Renal cortical epithelial cell (primary cell): Measurements from ENCODE around the gene GRB2. TPM values are rescaled to one million over a fixed set of nuclear protein-coding genes. Genes with fewer than 3 reads are reported as not detected.
"Not testable (repeated sequence)": the region's sequence is repeated elsewhere in the genome, so short reads cannot be mapped to it uniquely, and the experiment has no call there.

Source experiments
- DNase-seq: peaks from one replicate; pipeline ENCODE4 v3.0.0-alpha.2; 2011; ENCODE audit warnings: low read depth
- total RNA-seq: library from RNA; depleted of rRNA; stranded (reverse); fragments of >200 nt; gene quantifications from 2 replicates; pipeline ENCODE4 v1.2.3, GENCODE V29; 2014

The GRB2 gene
- total RNA-seq, 1 donor from 2014 or later: 110 TPM

DNA sequence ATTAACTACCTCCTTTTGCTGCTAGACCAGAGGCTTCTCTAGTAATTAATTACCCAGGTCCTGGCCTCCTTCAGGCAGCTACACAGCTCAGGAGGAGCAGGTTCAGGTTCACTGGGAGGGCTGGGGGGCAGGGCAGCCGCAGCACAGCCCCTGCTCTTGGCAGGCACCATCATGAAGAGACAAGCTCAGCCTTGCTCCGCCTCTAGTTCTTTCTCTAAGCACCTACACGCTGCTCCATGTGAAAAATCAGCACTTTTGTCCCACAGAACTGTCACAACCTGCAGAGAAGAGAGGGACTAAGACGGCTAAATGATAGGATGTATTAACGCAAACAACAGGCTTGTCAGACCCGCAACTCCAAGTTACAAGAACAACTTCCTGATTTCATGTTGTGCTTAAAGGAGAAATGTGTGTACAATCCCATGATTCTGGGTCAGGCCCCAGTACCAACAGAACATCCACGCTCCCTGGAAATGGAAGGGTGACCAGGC is 53.4 kb downstream of the GRB2 start:
- DNase-seq: peak; percentile 88

DNA sequence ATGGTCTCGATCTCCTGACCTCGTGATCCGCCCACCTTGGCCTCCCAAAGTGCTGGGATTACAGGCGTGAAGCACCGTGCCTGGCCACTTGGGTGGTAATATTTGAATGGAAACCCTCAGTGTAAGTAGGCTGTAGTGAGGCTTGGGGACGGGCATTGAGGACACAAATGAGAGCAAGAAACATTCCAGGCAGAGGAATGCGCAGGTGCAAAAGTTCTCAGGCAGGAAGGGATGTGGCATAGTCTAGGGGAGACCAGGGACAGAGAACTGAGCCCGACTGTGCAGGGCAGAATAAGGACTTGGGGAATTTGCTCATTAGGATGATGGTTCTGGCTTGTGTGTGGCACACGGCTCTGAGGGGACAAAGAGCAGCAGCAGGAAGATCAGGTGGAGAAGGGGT is 54.8 kb downstream of the GRB2 start:
- peak; percentile 16 for DNase-seq

DNA sequence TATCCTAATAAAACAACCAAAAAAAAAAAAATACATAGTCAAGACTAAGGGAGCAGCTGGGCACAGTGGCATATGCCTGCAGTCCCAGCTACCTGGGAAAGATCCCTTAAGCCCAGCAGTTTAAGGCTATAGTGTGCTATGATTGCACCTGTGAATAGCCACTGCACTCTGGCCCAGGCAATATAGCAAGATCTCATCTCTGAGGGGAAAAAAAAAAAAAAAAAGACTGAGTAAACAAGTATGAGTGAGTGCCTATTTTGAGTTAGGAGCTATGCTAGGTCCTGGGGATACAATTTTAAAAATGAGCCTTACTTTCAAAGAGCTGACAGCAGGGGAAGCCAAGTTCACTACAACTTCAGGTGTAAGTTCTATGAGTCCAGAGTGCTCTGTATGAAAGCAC is 55.4 kb downstream of the GRB2 start:
- DNase-seq: no peak

DNA sequence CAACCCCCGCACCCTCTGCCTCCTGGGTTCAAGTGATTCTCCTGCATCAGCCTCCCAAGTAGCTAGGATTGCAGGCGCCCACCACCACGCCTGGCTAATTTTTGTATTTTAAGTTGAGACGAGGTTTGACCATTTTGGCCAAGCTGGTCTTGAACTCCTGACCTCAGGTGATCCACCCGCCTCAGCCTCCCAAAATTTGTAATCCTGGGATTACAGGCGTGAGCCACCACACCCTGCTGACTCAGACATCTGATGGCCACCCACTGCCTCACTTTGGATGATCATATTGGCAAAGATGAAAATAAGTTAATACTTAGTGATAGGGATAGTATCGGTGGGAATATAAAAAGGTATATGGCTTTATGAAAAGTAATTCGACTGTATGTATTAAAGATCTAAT is 55.9 kb downstream of the GRB2 start:
- DNase-seq: no peak

DNA sequence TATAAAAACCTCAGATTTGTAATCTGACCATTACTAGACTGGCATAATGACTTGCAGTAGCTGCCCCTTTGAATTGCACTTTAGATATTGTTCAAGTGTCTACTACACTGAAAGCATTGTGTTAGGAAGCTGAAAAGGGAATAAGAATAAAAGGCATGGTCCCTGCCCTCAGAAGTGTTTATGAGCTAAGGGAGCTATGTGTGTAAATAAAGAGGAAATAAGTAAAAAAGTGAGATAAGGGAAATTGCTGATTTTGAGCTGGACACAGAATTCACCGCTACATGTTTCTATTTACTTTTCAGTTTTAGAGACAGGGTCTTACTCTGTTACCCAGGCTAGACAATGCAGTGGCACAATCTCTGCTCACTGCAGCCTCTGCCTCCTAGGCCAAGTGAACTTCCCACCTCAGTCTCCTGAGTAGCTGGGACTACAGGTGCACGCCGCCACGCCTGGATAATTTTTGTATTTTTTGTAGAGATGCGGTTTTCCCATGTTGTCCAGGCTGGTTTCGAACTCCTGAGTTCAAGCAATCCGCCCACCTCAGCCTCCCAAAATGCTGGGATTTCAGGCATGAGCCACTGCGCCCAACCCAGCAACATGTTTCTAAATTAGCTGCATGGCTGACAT is 57.0 kb downstream of the GRB2 start:
- DNase-seq: no peak

DNA sequence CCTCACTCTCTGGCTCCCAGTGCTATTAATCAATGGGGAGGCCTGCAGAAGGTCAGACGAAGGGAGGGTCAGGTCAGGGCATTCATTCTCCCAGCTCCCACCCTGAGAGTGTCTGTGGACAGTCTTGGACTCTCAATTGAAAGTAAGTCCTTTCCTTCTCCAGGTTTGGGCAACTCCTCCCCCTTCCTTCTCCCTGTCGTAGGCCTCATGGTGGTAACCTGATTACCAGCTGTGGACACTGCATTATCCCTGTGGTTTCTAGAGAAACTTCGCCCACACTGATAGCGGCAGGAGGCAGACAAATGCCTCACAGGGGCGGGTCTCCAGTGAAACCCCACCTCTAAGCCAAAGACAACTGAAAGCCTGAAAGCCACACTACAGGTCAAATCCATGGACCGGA is 58.6 kb downstream of the GRB2 start:
- DNase-seq: peak; percentile 19

DNA sequence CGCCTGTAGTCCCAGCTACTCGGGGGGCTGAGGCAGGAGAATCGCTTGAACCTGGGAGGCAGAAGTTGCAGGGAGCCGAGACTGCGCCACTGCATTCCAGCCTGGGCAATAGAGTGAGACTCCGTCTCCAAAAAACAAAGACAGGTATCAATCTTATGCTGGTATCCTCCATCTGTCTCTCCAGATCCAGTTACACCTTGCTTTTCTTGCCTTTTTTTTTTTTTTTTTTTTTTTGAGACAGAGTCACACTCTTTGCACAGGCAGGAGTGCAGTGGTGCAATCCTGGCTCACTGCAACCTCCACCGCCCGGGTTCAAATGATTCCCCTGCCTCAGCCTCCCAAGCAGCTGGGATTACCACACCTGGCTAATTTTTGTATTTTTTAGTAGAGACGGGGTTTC is 59.1 kb downstream of the GRB2 start:
- DNase-seq: not testable (repeated sequence)

DNA sequence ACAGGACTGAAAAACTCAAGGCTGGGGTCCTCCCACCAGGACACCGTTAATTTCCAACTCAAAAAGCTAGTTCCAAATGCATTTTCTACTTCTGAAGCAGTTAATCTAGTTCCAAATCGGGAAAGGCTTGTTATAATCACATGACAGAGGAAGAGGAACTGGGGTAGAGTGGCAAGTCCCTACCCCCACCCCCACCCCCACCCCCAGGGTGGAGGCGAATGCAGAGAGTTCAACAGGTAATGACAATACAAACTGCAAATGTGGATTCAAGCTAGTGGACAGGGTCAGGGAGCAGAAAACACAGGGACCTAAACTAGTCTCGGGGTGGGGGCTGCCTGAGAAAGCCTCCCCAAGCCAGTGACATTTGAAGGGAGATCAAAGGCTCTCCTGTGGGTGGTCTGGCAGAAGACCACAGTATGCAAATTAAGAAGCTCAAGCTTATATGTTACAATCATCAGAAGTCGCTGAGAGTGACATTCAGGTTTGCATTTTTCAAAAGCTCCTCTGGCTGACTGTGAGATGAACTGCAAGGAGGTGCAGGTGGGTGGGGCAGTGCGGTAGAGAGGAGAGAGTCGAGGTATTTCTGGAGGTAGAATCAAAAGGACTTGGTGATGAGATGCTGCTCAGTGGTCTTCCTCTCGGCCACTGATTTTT is 59.8 kb downstream of the GRB2 start:
- no peak for DNase-seq

DNA sequence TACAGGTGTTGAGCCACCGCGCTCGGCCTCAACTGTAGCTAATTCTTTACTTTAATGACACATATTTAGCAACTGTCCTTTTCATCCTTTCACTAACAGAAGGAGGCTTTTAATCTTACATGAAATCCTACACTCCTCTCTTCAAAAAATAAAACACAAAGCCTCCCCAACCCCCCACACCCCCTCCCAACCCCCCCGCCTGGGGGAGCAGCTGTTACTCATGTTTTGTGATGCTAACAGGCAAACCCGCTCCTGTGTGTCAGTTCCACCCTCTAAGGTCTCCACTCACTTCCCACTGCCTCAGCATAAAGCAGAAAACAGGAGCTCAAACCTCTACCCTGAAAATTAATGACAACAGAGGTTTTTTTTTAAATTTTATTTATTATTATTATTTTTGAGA is 60.8 kb downstream of the GRB2 start:
- DNase-seq: no peak

DNA sequence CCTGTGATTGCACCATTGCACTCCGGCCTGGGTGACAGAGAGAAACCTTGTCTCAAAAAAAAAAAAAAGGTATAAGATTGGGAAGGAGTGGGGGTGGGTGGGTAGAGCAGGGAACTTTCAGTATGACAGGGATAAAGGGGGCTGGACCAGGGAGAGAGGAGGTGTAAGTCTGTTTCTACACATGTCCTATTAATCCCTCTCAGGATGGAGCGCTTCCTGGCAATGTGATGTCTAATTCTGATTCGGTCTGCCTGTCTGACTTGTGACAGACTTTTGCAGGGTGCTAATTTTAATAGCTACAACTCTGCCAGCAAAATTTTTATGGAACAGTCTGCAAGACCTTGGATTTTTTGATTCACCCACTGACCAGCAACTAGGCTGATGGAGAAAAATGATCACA is 62.5 kb downstream of the GRB2 start:
- no peak for DNase-seq

DNA sequence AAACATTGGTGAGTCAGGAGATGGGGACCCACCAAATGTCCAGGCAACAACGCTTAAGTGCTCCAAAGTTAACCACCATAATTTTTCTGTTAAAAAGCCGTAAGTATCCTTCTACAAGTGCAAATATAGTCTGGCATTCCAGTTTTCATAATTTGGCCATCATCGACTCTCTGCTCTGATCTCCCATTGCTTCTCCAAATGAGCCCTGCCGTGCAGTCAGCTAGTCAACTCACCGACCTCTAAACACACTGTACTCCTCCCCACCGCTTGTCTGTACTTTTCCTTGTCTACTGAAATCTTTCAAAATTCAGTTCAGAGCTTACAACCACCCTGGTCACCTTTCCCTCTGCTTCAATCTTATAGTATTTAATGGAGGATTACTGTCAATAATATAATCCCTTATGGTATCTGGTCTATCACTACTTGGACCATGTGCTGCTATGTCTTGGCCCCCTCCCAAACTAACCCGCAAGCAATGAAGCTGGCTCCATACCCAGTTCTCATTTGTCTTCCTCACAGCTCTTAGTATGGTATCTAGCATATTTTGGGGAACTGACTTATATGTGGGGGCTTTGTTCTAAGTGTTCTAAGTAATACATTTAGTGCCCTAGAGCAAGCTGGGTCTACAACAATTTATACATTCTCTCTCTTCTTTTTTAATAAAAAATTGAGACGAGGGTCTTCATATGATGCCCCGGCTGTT is 63.5 kb downstream of the GRB2 start:
- no peak for DNase-seq

DNA sequence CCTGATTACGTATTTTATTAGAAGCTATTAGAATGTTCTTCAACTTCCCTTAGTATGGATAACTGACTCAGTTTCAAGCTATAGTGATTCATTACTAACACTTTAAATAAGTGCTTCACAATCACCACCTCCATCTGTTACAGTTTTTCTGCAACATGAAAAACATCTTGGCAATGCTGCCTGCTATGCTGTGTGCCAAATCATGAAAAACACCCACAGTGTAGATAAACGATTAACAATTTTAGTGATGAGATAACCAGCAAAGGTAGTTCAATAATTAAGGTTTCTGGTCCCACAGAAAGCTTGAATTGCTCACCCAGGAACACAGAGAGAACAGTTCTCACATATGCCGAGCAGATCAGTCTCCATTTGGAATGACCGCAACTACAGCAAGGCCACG is 64.8 kb downstream of the GRB2 start:
- DNase-seq: peak; percentile 28

DNA sequence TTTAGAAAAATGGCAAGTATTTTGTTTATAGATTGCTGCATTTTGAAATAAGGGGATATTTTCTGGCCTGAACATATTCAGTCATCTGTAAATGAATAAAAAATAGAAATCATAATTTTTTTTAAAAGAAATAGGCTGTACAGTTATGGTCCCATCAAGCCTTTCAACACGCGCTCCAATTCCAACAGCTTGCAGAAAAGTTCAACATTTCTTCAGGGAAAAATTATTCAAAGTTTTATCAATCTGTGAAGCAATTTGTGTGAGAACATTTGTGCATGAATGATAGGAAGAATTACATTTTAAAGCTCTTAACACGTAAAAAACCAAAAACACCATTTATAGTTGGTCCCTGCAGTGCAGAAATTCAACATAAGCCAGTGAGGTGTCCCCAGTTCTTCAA is 65.5 kb downstream of the GRB2 start:
- DNase-seq: no peak

DNA sequence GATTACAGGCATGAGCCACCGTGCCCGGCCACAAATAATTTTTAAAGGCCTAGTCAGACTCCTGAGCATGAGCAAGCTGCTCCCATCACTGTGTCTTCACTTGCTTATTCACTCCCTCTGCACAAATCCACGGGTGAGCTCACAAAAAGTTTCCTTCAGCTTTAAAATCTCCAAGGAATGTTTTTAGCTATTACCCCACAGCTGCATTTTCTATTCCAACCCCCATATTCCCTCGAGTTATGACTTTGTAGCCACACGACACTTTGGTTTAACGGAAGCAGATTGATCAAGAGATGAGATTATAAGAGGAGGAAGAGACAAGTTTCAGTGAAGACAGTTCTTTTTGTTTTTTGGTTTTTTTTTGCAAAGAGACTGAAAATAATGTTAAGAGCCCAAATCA is 67.1 kb downstream of the GRB2 start:
- DNase-seq: no peak

DNA sequence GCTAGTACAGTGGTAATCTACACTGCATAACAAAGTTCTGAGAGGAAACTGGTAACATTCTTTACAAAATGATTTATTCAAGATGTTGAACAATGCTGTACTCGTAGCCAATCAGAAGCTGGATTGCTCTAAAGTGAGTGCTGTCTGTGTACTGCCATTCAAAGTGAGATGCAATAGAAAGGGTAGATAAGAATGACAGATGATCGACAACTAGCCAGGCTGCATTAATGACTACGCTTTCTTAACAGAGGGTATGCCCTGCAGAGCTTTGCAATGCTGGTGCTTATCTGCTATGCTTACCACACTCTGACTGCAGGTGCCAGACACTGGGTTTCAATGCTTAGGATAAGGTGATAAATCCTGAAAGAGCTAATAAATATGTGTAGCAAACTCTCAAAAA is 70.2 kb downstream of the GRB2 start:
- no peak for DNase-seq

DNA sequence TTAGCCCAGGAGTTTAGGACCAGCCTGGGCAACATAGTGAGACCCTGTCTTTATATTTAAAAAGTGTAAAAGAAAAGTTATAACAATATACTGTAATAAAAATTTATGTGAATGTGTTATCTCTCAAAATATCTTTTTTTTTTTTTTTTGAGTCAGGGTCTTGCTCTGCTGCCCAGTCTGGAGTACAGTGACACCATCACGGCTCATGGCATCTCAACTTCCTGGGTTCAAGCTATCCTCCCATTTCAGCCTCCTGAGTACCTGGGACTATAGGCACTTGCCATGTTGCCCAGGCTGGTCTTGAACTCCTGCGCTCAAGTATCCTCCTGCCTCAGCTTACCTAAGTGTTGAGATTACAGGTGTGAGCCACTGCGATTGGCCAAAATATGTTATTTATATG is 70.8 kb downstream of the GRB2 start:
- DNase-seq: no peak

DNA sequence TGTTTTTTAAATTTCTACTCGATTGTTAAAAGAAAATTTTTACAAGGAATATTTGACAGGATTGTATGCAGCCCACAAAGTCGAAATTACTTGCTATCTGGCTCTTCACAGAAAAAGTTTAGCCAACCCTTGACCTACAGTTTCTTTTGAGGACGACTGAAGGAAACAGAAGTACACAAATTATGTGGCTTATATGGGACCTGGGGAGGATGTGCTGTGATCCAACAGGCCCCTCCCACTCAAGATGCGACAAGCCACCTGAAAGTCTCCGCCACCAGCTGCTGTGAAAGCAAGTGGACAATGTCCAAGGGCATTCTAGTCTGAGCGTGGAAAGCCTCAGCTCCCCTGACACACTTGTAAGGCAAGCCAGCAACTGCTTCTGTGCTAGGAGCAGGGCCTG is 73.8 kb downstream of the GRB2 start:
- no peak for DNase-seq

DNA sequence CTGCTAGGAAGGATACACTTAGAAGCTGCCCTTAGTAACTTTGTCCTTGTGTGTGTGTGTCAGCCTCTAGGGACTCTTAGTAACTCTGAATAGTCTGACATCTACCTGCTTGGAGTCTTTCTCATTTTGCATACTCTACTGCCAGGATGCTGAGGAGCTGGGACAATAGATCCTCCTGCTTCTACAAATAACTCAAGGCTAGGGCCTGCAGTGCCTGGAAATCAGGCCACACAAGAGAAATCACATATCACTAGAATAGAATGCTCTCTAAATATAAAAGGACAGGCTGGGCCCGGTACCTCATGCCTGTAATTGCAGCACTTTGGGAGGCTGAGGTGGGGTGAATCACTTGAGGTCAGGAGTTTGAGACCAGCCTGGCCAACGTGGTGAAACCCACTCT is 77.7 kb downstream of the GRB2 start:
- no peak for DNase-seq

DNA sequence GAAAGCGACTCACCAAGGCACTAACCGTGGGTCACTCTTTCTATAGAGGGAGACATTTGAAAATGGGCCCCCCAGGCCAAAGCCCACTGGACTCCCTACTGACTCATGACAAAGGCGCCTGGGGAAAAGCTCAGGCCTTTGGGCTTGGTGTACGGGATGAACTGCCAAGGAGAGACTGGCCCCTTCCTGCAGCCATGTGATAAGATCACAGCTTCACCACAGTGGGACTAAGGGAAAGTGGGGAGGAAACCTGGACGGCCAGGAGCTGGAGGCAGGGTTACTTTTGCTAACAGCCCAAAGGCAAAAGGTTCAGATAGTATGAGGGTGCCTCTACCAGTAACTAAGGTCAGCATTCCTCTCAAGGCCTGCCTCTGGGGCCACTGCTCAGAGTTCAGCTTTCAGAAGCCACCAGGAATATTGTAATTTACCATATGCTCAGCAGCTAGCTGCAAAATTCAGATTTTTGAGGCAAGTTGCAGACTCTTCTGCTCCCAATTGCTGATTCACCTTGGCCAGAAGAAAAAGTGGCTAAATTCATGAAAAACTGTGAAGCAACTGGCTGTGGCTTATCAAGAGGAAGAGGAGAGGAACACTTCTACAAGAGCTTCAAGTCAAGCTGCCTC is 79.1 kb downstream of the GRB2 start:
- DNase-seq: no peak

DNA sequence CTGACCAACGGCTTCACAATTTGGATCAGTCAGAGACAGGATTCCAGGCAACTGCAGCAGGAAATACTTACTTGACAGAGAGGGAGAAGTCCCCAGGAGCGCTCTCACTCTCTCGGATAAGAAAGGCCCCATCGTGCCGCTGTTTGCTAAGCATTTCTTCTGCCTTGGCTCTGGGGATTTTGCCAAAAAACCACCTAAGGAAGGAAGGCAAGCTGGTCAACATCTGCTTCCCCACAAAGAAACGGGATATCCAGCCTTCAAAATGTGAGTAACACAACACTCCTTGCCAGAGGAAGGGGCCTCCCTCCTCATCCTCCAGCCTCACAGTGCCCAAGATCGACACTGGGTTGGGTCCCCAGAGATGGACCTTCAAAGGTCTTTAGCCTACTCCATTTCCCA is 79.7 kb downstream of the GRB2 start:
- DNase-seq: no peak

DNA sequence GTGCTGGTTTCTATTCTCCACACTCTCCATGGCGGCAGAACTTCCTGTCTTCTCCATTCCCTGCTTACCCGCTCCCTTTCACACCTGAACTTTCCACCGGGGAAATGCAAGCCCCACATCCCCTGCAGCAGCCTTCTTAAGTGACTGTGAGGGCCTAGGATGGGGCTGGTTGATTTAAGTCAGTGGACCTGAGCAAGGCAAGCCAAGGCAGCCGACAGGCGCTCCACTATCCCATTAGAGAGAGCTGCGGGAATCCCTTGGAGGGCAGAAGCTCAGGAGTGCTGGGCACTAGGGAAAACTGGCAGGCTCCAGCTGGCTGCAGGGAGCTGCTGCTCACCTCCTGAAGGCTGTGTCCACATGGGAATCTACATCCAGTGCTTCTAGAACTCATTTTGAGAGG is 80.1 kb downstream of the GRB2 start:
- no peak for DNase-seq

DNA sequence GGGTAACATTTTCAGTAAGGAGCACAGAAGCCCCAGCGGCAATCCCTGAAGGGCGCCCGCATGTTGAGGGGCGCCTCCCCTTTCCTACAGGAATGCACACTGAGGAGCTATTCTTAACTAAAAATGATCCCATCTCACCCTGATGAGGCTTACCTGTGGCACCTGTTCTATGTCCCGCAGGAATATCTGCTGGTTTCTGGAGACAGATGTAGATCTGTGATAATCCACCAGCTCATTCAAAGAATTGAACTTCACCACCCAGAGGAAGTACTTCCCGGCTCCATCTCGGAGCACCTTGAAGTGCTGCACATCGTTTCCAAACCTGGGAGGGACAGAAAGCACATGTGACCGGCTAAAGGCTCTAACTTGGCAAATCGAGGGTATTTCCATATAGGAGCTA is 84.0 kb downstream of the GRB2 start:
- DNase-seq: no peak
